ENCODE data around the gene ADAM12.

- TF ChIP-seq, protein P1, sequence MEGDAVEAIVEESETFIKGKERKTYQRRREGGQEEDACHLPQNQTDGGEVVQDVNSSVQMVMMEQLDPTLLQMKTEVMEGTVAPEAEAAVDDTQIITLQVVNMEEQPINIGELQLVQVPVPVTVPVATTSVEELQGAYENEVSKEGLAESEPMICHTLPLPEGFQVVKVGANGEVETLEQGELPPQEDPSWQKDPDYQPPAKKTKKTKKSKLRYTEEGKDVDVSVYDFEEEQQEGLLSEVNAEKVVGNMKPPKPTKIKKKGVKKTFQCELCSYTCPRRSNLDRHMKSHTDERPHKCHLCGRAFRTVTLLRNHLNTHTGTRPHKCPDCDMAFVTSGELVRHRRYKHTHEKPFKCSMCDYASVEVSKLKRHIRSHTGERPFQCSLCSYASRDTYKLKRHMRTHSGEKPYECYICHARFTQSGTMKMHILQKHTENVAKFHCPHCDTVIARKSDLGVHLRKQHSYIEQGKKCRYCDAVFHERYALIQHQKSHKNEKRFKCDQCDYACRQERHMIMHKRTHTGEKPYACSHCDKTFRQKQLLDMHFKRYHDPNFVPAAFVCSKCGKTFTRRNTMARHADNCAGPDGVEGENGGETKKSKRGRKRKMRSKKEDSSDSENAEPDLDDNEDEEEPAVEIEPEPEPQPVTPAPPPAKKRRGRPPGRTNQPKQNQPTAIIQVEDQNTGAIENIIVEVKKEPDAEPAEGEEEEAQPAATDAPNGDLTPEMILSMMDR (IDR thresholded peaks at IDR 0.05): no peak
- TF ChIP-seq POLR2AphosphoS5 (IDR thresholded peaks at IDR 0.05) (no peak), EP300 (IDR thresholded peaks at IDR 0.05) (no peak)
These were observed 264.8 kb downstream of the ADAM12 start for GRCh38 chr10:126123466-126123865.

Measured in suprapubic skin (tissue), 4 donors.